Measurements from ENCODE around the gene FOLR2.

- TF ChIP-seq CTCF (IDR thresholded peaks at IDR 0.05), result no peak
- no peak for TF ChIP-seq EP300 (IDR thresholded peaks at IDR 0.05; ENCODE audit: low read depth)
- no peak for TF ChIP-seq POLR2AphosphoS5 (IDR thresholded peaks at IDR 0.05)
- TF ChIP-seq POLR2A (IDR thresholded peaks at IDR 0.05), result no peak
Observed at GRCh38 chr11:72228229-72228843, 11.7 kb downstream of the FOLR2 start.
